Activated CD4-positive, alpha-beta memory T cell treated with anti-CD3 and anti-CD28 coated beads for 36 hours (primary cell): Measurements from ENCODE around the gene CLMN. TPM values are rescaled to one million over a fixed set of nuclear protein-coding genes. Genes with fewer than 3 reads are reported as not detected.

Source experiments
- CTCF ChIA-PET: fragments of 350-600 bp; sonication (Branson Sonifier 250); formaldehyde crosslinking; loops from one replicate; lab custom pipeline; 2021; ENCODE audit warnings: antibody characterized with exemption, inconsistent platforms; lab: Charles Lee
- POLR2A ChIA-PET: fragments of 350-600 bp; sonication (Branson Sonifier 250); formaldehyde crosslinking; loops from one replicate; lab custom pipeline; 2021; ENCODE audit warnings: antibody characterized with exemption; lab: Charles Lee
- DNase-seq: peaks from one replicate; pipeline ENCODE4 v3.0.0-alpha.2; 2020
- H3K27ac Mint-ChIP-seq: one replicate; pipeline ENCODE4 v1.8.0; 2021; ENCODE audit warnings: mixed read lengths
- H3K27me3 Mint-ChIP-seq: one replicate; pipeline ENCODE4 v1.8.0; 2021; ENCODE audit warnings: mixed read lengths
- H3K36me3 Mint-ChIP-seq: one replicate; pipeline ENCODE4 v1.8.0; 2021; ENCODE audit warnings: mixed read lengths
- H3K4me1 Mint-ChIP-seq: one replicate; pipeline ENCODE4 v1.8.0; 2021; ENCODE audit warnings: low read depth, mixed read lengths
- H3K4me3 Mint-ChIP-seq: one replicate; pipeline ENCODE4 v1.8.0; 2021; ENCODE audit warnings: mild to moderate bottlenecking, mixed read lengths
- H3K9me3 Mint-ChIP-seq: one replicate; pipeline ENCODE4 v1.8.0; 2021; ENCODE audit warnings: mixed read lengths
- intact Hi-C: fragments of 100-400 bp; cut with micrococcal nuclease; formaldehyde crosslinking; loops from one replicate; pipeline ENCODE4 v1.15.1; 2023
- total RNA-seq, 2 experiments: library from RNA; stranded (reverse); gene quantifications; one replicate each; pipeline ENCODE4 v1.2.3, GENCODE V29; 2021

CLMN gene
- under 1 TPM; 0.92 to 0.97 TPM for total RNA-seq

DNA sequence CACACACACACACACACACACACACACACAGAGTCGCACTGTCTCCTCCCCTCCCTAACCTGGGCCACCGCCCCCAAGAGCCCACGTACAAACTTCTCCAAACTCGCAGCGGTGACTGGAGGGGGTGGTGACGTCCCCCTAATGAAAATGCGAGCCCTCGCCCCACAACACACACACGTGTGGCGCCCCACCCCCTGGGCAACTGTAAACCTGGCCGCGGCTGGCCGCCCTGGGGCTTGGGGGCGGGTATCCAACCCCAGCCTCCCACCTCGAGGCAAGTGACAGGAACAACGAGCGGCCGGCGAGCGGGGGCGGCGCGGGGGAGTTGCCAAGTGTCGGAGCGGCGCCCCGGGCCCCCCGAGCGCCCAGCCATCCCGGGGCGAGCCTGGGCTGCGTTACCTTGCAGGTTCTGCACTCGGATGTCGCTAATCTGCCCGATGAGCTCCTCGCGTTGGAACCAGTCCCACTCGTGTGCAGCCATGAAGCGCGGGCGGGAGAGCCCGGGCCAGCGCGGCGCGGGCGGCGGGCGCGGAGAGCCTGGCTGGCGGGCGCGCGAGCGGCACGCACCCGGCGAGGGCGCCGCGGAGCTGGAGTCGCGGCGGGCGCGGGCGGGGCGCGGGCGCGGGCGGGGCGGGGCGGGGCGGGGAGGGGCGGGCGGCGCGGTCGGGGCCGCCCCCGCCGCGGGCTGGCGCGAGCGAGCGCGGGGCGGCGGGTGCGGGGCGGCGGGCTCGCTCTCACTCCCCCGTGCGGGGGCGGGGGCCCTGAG is at the start of gene CLMN:
TSS of gene CLMN (minus strand) at position 597 of the 766 bp plus-strand sequence. CDS start at position 481, 116 bp downstream.
- ChIA-PET CTCF (interaction anchor here (0.6 kb wide), 1 partner anchor 249 kb away, joined by 3 read pairs; no protein-coding TSS in a partner anchor), POLR2A (interaction anchor here (1.2 kb wide), 1 partner anchor 59 kb away, joined by 6 read pairs; no protein-coding TSS in a partner anchor)
- intact Hi-C loops = loop anchor here (5.0 kb wide), 1 partner anchor 162 kb away; the partner anchor contains the start of gene DICER1
- Mint-ChIP-seq H3K36me3 (no peaks in the 10 kb centered on the region), H3K4me1 (peaks cover 15% of the 10 kb centered on the region), H3K27ac (no peak within 1 kb of the TSS), H3K4me3 (peak within 1 kb of the TSS; percentile 55), H3K9me3 (no peaks in the 10 kb centered on the region), H3K27me3 (peaks cover 23% of the 10 kb centered on the region)
- DNase-seq = peak; percentile 27

- no peak overlapping the region for H3K27ac Mint-ChIP-seq
- no peaks in the 10 kb centered on the region for H3K36me3 Mint-ChIP-seq
- no peak overlapping the region for H3K4me3 Mint-ChIP-seq
- CTCF ChIA-PET = no interaction called here
- H3K27me3 Mint-ChIP-seq = peaks cover 38% of the 10 kb centered on the region
- DNase-seq = no peak
- POLR2A ChIA-PET = no interaction called here
- H3K9me3 Mint-ChIP-seq = no peaks in the 10 kb centered on the region
- intact Hi-C loops = loop anchor here (1.0 kb wide), 1 partner anchor 27 kb away; no protein-coding TSS in a partner anchor
- no peaks in the 10 kb centered on the region for H3K4me1 Mint-ChIP-seq
Measured at GRCh38 chr14:95365401-95365800, 45.7 kb upstream of the CLMN start.

DNA sequence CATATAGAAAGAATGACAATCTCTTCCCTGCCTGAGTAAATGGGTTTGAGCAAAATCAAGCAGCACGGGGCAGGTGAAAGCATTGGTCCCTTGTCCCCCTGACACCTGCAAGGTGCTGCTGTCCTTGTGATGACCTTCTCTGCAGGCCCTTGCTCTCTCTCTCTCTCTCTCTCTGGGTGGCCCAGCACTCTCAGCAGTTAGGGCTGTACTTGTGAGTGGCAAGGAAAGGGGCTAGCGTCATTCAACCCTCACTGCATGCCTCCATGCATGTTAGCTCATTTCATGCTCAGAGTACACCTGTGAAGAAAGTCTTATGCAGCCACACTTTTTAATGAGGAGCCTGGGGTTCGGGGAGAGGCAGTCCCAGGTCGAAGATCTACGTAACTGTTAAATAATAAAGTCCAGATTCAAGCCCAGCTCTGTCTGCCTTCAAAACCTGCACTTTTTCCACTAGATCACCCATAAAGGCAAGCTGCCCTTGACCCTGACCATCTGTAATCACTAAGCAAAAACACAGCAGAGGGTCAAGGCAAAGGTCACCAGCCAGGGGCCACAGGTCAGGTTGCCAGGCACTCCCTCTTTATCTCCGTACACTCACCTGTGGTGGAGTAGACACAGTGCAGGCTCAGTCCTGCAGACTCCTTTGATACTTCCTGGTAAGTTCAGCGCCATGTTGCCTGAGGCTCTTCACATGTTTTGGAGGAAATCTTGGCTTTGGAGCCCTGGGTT is 44.9 kb upstream of the CLMN start:
- H3K36me3 Mint-ChIP-seq = no peaks in the 10 kb centered on the region
- DNase-seq = no peak
- CTCF ChIA-PET = no interaction called here
- H3K27ac Mint-ChIP-seq = no peak overlapping the region
- no peaks in the 10 kb centered on the region for H3K9me3 Mint-ChIP-seq
- intact Hi-C loops = loop anchor here (1.0 kb wide), 1 partner anchor 26 kb away; no protein-coding TSS in a partner anchor
- POLR2A ChIA-PET = interaction anchor here (0.6 kb wide), 1 partner anchor 11 kb away, joined by 3 read pairs; no protein-coding TSS in a partner anchor
- H3K4me3 Mint-ChIP-seq = no peak overlapping the region
- no peaks in the 10 kb centered on the region for H3K4me1 Mint-ChIP-seq
- H3K27me3 Mint-ChIP-seq = peaks cover 37% of the 10 kb centered on the region

GRCh38 chr14:95363468-95363954 is 43.8 kb upstream of the CLMN start:
- intact Hi-C loops = no loop called here
- POLR2A ChIA-PET = no interaction called here
- Mint-ChIP-seq H3K4me3 (no peak overlapping the region), H3K27ac (no peak overlapping the region), H3K36me3 (no peaks in the 10 kb centered on the region), H3K4me1 (no peaks in the 10 kb centered on the region), H3K27me3 (peaks cover 36% of the 10 kb centered on the region), H3K9me3 (no peaks in the 10 kb centered on the region)
- no peak for DNase-seq
- CTCF ChIA-PET = no interaction called here

GRCh38 chr14:95362138-95362494 is 42.4 kb upstream of the CLMN start:
- ChIA-PET CTCF (interaction anchor here (0.6 to 2.5 kb wide), 13 partner anchors 8 to 672 kb away, joined by 3 to 8 read pairs (median 4); no protein-coding TSS in a partner anchor), POLR2A (no interaction called here)
- no peaks in the 10 kb centered on the region for H3K9me3 Mint-ChIP-seq
- H3K27ac Mint-ChIP-seq = no peak overlapping the region
- no peaks in the 10 kb centered on the region for H3K4me1 Mint-ChIP-seq
- no peak overlapping the region for H3K4me3 Mint-ChIP-seq
- DNase-seq = no peak
- H3K27me3 Mint-ChIP-seq = peaks cover 34% of the 10 kb centered on the region
- H3K36me3 Mint-ChIP-seq = no peaks in the 10 kb centered on the region
- intact Hi-C loops = no loop called here

DNA sequence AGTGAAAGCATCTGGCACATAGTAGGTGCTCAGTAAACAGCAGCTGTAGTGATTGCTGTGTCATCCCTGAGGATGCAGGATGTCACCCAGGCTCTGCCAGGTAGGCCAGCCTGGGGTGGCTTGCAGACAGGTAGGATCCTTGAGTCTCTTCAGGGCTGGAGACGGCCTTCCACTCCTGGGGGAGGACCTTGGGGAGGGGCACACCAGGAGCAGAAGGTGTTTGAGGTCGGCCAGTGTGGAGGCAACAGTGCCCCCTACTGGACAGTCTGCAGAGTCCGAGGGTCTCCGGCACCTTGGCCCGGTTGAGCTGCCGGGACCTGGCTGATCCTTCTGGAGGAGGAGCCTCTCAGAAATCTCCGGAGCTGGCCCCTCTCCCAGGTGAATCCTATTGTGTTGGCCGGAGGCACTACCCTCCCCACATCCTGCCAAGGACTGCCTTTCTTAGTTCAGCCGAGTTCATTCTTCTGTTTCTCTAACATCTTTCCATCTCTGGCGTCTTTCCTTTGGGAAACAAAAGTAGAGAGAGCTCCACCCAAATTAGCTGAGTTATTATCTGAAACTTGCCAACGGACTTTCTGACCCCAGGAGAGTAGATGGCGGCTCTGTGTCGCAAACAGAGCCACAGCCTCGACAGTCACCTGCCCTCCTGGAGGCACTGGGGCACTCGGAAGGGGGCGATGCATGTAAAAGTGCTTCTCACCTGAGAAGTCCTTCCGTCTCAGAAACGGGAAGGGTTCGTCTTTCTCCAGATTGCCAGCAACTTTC is 41.8 kb upstream of the CLMN start:
- peak; percentile 61 for DNase-seq
- Mint-ChIP-seq H3K36me3 (no peaks in the 10 kb centered on the region), H3K4me1 (no peaks in the 10 kb centered on the region), H3K9me3 (no peaks in the 10 kb centered on the region), H3K4me3 (no peak overlapping the region), H3K27ac (no peak overlapping the region), H3K27me3 (peaks cover 34% of the 10 kb centered on the region)
- POLR2A ChIA-PET = no interaction called here
- CTCF ChIA-PET = interaction anchor here (0.6 to 2.5 kb wide), 15 partner anchors 8 to 671 kb away, joined by 3 to 8 read pairs (median 4); no protein-coding TSS in a partner anchor
- intact Hi-C loops = no loop called here

DNA sequence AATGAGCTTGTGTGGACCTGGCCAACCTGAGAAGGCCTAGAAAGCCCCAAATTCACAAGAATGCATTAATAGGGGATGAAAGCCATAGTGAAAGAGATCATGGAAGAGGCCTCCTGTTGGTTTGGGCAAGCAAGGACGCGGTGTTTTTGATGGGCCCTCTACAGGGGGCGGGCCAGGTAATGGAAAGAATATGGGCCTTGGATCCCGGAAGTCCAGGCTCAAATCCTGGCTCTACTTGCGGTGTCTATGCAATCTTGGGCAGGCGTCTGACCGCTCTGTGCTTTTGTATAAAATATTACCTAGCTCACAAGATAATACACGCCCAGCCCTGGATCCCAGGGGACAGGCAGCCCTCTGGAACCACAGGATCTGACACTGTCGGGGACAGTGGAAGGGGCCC is 41.1 kb upstream of the CLMN start:
- Mint-ChIP-seq H3K4me1 (no peaks in the 10 kb centered on the region), H3K4me3 (no peak overlapping the region), H3K36me3 (no peaks in the 10 kb centered on the region), H3K9me3 (no peaks in the 10 kb centered on the region), H3K27me3 (peaks cover 29% of the 10 kb centered on the region), H3K27ac (no peak overlapping the region)
- no peak for DNase-seq
- intact Hi-C loops = no loop called here
- ChIA-PET CTCF (interaction anchor here (0.9 to 2.5 kb wide), 5 partner anchors 9 to 243 kb away, joined by 3 to 8 read pairs (median 6); no protein-coding TSS in a partner anchor), POLR2A (no interaction called here)

DNA sequence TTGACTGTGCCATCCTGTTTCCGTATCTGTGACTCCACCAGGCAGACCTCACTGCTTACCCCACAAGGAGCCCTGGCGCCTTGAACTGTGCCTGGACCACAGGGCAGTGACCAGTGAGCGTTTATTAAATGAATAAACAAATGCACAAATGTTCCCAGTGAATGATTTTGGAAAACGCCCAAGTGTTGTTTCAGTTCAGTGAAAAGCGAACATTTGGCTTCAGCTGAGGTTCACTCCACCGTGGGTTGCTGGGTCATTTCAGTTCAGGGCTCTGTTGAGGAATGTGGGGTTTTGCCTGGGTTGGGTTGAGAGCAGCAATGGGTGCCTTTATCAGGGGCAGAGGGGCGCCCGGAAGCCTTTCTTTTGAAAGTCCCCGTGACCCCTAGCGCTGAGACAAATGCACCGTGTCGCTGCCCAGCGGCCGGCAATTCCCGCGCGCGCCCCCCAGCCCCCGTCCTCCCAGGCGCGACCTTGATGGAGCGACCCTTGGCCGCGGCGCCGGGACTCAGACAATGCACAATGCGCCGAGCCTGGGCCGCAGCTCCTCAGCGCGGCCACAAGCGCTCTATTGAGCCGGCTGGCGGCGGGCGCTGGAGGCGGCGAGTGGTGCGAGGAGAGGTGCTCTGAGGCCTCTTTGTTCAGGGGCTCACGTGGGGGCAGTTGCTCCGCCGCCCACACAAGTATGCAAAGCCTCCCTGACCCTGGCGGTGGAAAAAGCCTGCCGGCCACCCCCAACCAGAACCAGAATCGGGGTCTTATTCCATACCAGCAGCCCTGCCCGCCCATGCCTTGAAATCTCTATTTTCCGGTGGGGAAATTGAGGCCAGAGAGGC is 40.5 kb upstream of the CLMN start:
- Mint-ChIP-seq H3K4me1 (no peaks in the 10 kb centered on the region), H3K9me3 (no peaks in the 10 kb centered on the region), H3K36me3 (no peaks in the 10 kb centered on the region), H3K27me3 (peaks cover 27% of the 10 kb centered on the region), H3K27ac (no peak overlapping the region), H3K4me3 (no peak overlapping the region)
- DNase-seq = no peak
- ChIA-PET POLR2A (no interaction called here), CTCF (interaction anchor here (0.7 to 2.5 kb wide), 5 partner anchors 10 to 670 kb away, joined by 3 to 8 read pairs (median 3); no protein-coding TSS in a partner anchor)
- intact Hi-C loops = no loop called here

GRCh38 chr14:95356245-95356869 is 36.6 kb upstream of the CLMN start:
- ChIA-PET POLR2A (no interaction called here), CTCF (no interaction called here)
- intact Hi-C loops = no loop called here
- Mint-ChIP-seq H3K4me1 (no peaks in the 10 kb centered on the region), H3K27me3 (peaks cover 16% of the 10 kb centered on the region), H3K27ac (no peak overlapping the region), H3K9me3 (peaks cover 8% of the 10 kb centered on the region), H3K4me3 (no peak overlapping the region), H3K36me3 (no peaks in the 10 kb centered on the region)
- DNase-seq = no peak

- ChIA-PET POLR2A (no interaction called here), CTCF (interaction anchor here (0.8 kb wide), 1 partner anchor 72 kb away, joined by 3 read pairs; no protein-coding TSS in a partner anchor)
- H3K9me3 Mint-ChIP-seq = peaks cover 8% of the 10 kb centered on the region
- H3K36me3 Mint-ChIP-seq = no peaks in the 10 kb centered on the region
- H3K4me1 Mint-ChIP-seq = no peaks in the 10 kb centered on the region
- intact Hi-C loops = no loop called here
- DNase-seq = no peak
- H3K27me3 Mint-ChIP-seq = peaks cover 13% of the 10 kb centered on the region
- H3K4me3 Mint-ChIP-seq = no peak overlapping the region
- no peak overlapping the region for H3K27ac Mint-ChIP-seq
Measured at GRCh38 chr14:95355422-95355821, 35.7 kb upstream of the CLMN start.
